ENCODE results near the gene ERP29. TPM values are rescaled to one million over a fixed set of nuclear protein-coding genes. Genes with fewer than 3 reads are reported as not detected.

The ERP29 gene
- total RNA-seq, 1 donor from 2014 or later: 101 TPM

DNA sequence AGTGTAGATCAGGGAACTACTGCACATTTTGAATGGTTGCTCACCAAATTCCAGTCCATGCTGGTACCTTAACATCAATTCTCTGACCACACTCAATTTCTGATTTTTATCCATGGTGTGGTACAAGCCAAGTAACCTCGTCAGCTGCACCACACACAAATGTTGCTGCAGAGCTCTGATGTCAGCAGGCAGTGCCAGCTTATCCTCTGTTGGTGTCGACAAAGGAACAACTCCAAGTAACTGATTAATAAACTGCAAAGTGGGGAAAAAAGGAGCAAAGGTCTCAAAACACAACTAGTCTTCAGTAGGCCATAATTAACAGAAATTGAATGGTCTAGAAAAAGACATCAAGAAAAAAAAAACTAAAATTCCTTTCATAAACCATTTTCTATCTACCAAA, 47.9 kb downstream of the ERP29 start:
- DNase-seq (ENCODE audit: low read depth, low spot score): no peak
- no peak overlapping the region for H3K4me3 Mint-ChIP-seq
- no peaks in the 10 kb centered on the region for H3K9me3 Mint-ChIP-seq
- no peaks in the 10 kb centered on the region for H3K27me3 Mint-ChIP-seq (ENCODE audit: low read depth)
- H3K36me3 Mint-ChIP-seq (ENCODE audit: low read depth): no peaks in the 10 kb centered on the region
- no peaks in the 10 kb centered on the region for H3K4me1 Mint-ChIP-seq
- no peak overlapping the region for H3K27ac Mint-ChIP-seq (ENCODE audit: unreplicated experiment)
- TF ChIP-seq, protein P1, sequence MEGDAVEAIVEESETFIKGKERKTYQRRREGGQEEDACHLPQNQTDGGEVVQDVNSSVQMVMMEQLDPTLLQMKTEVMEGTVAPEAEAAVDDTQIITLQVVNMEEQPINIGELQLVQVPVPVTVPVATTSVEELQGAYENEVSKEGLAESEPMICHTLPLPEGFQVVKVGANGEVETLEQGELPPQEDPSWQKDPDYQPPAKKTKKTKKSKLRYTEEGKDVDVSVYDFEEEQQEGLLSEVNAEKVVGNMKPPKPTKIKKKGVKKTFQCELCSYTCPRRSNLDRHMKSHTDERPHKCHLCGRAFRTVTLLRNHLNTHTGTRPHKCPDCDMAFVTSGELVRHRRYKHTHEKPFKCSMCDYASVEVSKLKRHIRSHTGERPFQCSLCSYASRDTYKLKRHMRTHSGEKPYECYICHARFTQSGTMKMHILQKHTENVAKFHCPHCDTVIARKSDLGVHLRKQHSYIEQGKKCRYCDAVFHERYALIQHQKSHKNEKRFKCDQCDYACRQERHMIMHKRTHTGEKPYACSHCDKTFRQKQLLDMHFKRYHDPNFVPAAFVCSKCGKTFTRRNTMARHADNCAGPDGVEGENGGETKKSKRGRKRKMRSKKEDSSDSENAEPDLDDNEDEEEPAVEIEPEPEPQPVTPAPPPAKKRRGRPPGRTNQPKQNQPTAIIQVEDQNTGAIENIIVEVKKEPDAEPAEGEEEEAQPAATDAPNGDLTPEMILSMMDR (conservative IDR thresholded peaks at IDR 0.05): no peak

DNA sequence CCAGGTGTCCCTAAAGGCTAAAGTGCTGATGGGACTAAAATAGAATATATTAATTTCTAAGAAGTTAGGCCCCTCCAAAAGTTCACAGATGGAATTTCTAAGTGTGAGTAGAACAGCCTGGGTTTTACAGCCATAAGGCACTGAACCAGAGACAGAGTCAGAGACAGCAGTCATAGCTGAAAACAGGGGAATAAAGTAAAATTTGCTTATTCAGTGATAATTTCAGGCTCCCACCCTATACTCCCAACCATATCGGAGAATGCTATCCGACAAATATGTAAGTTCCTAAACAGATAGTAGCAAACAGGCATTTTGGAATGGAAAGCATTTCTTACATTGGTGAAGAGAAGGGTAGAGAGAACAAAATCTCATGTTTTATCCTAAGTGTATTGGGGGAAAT, 50.0 kb downstream of the ERP29 start:
- no peaks in the 10 kb centered on the region for H3K27me3 Mint-ChIP-seq (ENCODE audit: low read depth)

DNA sequence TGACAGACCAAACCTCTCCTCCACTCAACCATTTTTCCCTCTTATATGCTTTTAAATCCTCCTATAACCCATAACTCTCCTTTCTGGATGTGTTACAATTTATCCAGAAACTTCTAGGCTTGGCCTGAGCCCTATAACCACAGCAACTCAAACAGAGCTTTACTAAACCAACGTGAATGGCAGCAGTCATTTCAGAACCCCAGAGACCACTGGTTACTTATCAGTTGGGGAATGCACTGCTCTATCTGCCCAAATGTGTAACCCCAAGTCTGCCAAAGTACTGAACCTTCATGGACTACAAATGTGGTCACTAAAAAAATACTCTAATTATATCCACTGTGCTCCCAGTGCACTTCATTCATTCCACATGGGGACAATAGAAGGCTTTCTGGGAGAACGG, 53.3 kb downstream of the ERP29 start:
- Mint-ChIP-seq H3K36me3 (ENCODE audit: low read depth) (peaks cover 14% of the 10 kb centered on the region), H3K27me3 (ENCODE audit: low read depth) (no peaks in the 10 kb centered on the region), H3K4me1 (no peaks in the 10 kb centered on the region), H3K27ac (ENCODE audit: unreplicated experiment) (no peak overlapping the region), H3K9me3 (no peaks in the 10 kb centered on the region), H3K4me3 (no peak overlapping the region)
- TF ChIP-seq, protein P1 (conservative IDR thresholded peaks at IDR 0.05): no peak
- DNase-seq (ENCODE audit: low read depth, low spot score): no peak

More for the DNA sequence above, 50.0 kb downstream of the ERP29 start:
- no peaks in the 10 kb centered on the region for H3K4me1 Mint-ChIP-seq
- no peak for DNase-seq (ENCODE audit: low read depth, low spot score)
- no peaks in the 10 kb centered on the region for H3K9me3 Mint-ChIP-seq
- H3K36me3 Mint-ChIP-seq (ENCODE audit: low read depth): peaks cover 7% of the 10 kb centered on the region
- no peak overlapping the region for H3K4me3 Mint-ChIP-seq
- TF ChIP-seq, protein P1 (conservative IDR thresholded peaks at IDR 0.05): no peak
- H3K27ac Mint-ChIP-seq (ENCODE audit: unreplicated experiment): no peak overlapping the region

Small RNAs within 50 kb of the gene (microRNA-seq; reads per million reads assigned to microRNA genes)
- gene MIR3657: not detected

Other genes starting within 250 kb of the ERP29 start
- gene ALDH2, start 246.5 kb upstream of the ERP29 start, total RNA-seq: 62.8 and 65.9 TPM in 2 replicates
- 81.6 and 83.1 TPM in 2 replicates for gene MAPKAPK5, start 171.2 kb upstream of the ERP29 start, total RNA-seq
- 16.7 and 17.0 TPM in 2 replicates for gene TMEM116, start 261 bp upstream of the ERP29 start, total RNA-seq
- 35.9 and 36.8 TPM in 2 replicates for gene NAA25, start 95.4 kb downstream of the ERP29 start, total RNA-seq
- gene TRAFD1, start 112.1 kb downstream of the ERP29 start, total RNA-seq: 41.5 and 44.2 TPM in 2 replicates

Data from neural crest cell (in vitro differentiated cells).